Skeletal muscle tissue (tissue), 4 donors: ENCODE results near the gene VAT1. TPM values are rescaled to one million over a fixed set of nuclear protein-coding genes. Genes with fewer than 3 reads are reported as not detected.

Experiments used
- H3K27ac ChIP-seq: one replicate; pipeline ENCODE4 v1.7.0; 2013; ENCODE audit warnings: mild to moderate bottlenecking, low read depth, low read length, inconsistent platforms
- H3K27me3 ChIP-seq, 3 donors: one replicate each; pipeline ENCODE4 v1.7.0; 2013; ENCODE audit warnings: low read length in 3 of 3; ENCODE audit not compliant: control insufficient read depth in 3 of 3, insufficient read depth in 3 of 3
- H3K36me3 ChIP-seq, 3 donors: one replicate each; pipeline ENCODE4 v1.7.0; 2013; ENCODE audit warnings: low read length in 3 of 3; ENCODE audit not compliant: control insufficient read depth in 3 of 3, insufficient read depth in 3 of 3
- H3K4me1 ChIP-seq, 3 donors: one replicate each; pipeline ENCODE4 v1.7.0; 2013; ENCODE audit warnings: low read length in 3 of 3, mild to moderate bottlenecking in 3 of 3; ENCODE audit not compliant: control insufficient read depth in 3 of 3, insufficient read depth in 3 of 3
- H3K4me3 ChIP-seq, 3 donors: one replicate each; pipeline ENCODE4 v1.7.0; 2013; ENCODE audit warnings: low read length in 3 of 3
- H3K9ac ChIP-seq, 3 donors: one replicate each; pipeline ENCODE4 v1.7.0; 2013; ENCODE audit warnings: low read length in 3 of 3, mild to moderate bottlenecking in 3 of 3, moderate library complexity in 2 of 3, low read depth in 1 of 3
- H3K9me3 ChIP-seq, 3 donors: one replicate each; pipeline ENCODE4 v1.7.0; 2013; ENCODE audit warnings: low read length in 3 of 3; ENCODE audit not compliant: control insufficient read depth in 3 of 3
- total RNA-seq: library from RNA; depleted of rRNA; stranded (reverse); fragments of >200 nt; gene quantifications from one replicate; pipeline ENCODE4 v1.2.3, GENCODE V29; 2014
- donor health status: Osteomylitis.

VAT1 gene
- total RNA-seq, 1 donor from 2014 or later = 40.2 TPM

- Histone ChIP-seq H3K36me3 (peaks cover 31 to 49% (median 45%) of the 10 kb centered on the region in 3 donors), H3K9ac (no peak overlapping the region)
These were observed 29.3 kb downstream of the VAT1 start for GRCh38 chr17:42992872-42993271.

GRCh38 chr17:42991471-42991870 lies 30.7 kb downstream of the VAT1 start:
- no peak overlapping the region for H3K4me3 ChIP-seq
- no peak overlapping the region for H3K27ac ChIP-seq
- H3K27me3 ChIP-seq = no peaks in the 10 kb centered on the region
- H3K4me1 ChIP-seq = no peaks in the 10 kb centered on the region
- peaks cover 39 to 61% (median 54%) of the 10 kb centered on the region in 3 donors for H3K36me3 ChIP-seq
- no peak overlapping the region for H3K9ac ChIP-seq
- H3K9me3 ChIP-seq = no peaks in the 10 kb centered on the region

More at GRCh38 chr17:42992872-42993271, 29.3 kb downstream of the VAT1 start:
- H3K27ac ChIP-seq = no peak overlapping the region
- no peaks in the 10 kb centered on the region for H3K9me3 ChIP-seq
- H3K4me1 ChIP-seq = no peaks in the 10 kb centered on the region
- H3K4me3 ChIP-seq = no peak overlapping the region
- H3K27me3 ChIP-seq = no peaks in the 10 kb centered on the region

GRCh38 chr17:42989726-42990652 lies 32.2 kb downstream of the VAT1 start:
- no peak overlapping the region for H3K9ac ChIP-seq
- peaks cover 39 to 69% (median 62%) of the 10 kb centered on the region in 3 donors for H3K36me3 ChIP-seq
- H3K27ac ChIP-seq = no peak overlapping the region

DNA sequence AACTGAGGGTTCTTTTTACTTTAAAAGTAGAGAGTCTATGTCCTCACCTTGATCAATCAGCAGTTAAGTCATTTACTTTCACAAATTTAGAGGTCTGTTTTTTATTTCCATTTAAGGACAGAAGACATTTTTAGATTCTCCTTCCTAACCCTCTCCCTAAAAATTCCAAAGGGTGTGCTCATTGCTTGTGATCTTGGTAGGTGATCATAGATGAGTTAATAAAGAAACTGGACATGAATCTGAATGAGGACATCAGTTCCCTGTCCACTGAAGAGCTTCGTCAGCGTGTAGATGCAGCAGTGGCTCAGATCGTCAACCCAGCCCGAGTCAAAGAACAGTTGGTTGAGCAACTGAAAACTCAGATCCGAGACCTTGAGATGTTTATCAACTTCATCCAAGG lies 33.0 kb downstream of the VAT1 start:
- Histone ChIP-seq H3K9ac (no peak overlapping the region), H3K27ac (no peak overlapping the region), H3K36me3 (peaks cover 39 to 66% (median 64%) of the 10 kb centered on the region in 3 donors), H3K27me3 (no peaks in the 10 kb centered on the region), H3K4me1 (no peaks in the 10 kb centered on the region), H3K4me3 (no peak overlapping the region), H3K9me3 (no peaks in the 10 kb centered on the region)

More at GRCh38 chr17:42989726-42990652, 32.2 kb downstream of the VAT1 start:
- H3K9me3 ChIP-seq = no peaks in the 10 kb centered on the region
- no peaks in the 10 kb centered on the region for H3K4me1 ChIP-seq
- H3K27me3 ChIP-seq = no peaks in the 10 kb centered on the region
- H3K4me3 ChIP-seq = no peak overlapping the region

- H3K4me1 ChIP-seq = peaks cover 13 to 16% (median 13%) of the 10 kb centered on the region in 3 donors
- peaks cover 20 to 43% (median 38%) of the 10 kb centered on the region in 3 donors for H3K36me3 ChIP-seq
- H3K9ac ChIP-seq = no peak overlapping the region
- no peak overlapping the region for H3K4me3 ChIP-seq
- no peak overlapping the region for H3K27ac ChIP-seq
- H3K27me3 ChIP-seq = no peaks in the 10 kb centered on the region
- no peaks in the 10 kb centered on the region for H3K9me3 ChIP-seq
These were observed 37.0 kb downstream of the VAT1 start for GRCh38 chr17:42985225-42985624.

DNA sequence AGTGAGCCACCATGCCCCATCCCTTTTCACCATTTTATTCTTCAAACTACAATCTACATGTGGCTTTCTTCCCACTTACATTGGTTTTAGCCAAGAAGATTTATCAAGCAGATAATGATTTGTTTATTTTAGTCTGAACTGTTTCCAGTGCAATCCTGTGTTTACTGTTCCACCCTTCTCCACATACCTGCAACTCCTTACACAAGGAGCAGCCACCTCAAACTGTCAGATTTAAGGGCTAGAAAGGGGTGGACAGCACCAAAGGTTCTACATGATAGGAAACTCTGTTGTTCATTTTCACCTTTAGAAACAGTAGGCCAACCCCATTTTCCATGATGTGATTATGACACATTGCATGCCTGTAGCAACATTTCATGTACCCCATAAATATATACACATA lies 39.9 kb downstream of the VAT1 start:
- no peak overlapping the region for H3K4me3 ChIP-seq
- H3K27ac ChIP-seq = no peak overlapping the region
- H3K36me3 ChIP-seq = peaks cover 3 to 17% (median 16%) of the 10 kb centered on the region in 3 donors
- H3K9ac ChIP-seq = no peak overlapping the region
- H3K4me1 ChIP-seq = peaks cover 26 to 30% (median 27%) of the 10 kb centered on the region in 3 donors
- no peaks in the 10 kb centered on the region for H3K9me3 ChIP-seq
- no peaks in the 10 kb centered on the region for H3K27me3 ChIP-seq

- peak overlapping the region; percentile 77 to 90 (median 83) for H3K9ac ChIP-seq
- H3K4me1 ChIP-seq = peaks cover 27 to 36% (median 28%) of the 10 kb centered on the region in 3 donors
- peaks cover 0 to 9% (median 9%) of the 10 kb centered on the region in 3 donors for H3K36me3 ChIP-seq
- H3K4me3 ChIP-seq = peak overlapping the region; percentile 90 to 96 (median 94)
- H3K9me3 ChIP-seq = no peaks in the 10 kb centered on the region
- H3K27ac ChIP-seq = peak overlapping the region; percentile 95
- H3K27me3 ChIP-seq = no peaks in the 10 kb centered on the region
These were observed 41.3 kb downstream of the VAT1 start for GRCh38 chr17:42980766-42981397.

DNA sequence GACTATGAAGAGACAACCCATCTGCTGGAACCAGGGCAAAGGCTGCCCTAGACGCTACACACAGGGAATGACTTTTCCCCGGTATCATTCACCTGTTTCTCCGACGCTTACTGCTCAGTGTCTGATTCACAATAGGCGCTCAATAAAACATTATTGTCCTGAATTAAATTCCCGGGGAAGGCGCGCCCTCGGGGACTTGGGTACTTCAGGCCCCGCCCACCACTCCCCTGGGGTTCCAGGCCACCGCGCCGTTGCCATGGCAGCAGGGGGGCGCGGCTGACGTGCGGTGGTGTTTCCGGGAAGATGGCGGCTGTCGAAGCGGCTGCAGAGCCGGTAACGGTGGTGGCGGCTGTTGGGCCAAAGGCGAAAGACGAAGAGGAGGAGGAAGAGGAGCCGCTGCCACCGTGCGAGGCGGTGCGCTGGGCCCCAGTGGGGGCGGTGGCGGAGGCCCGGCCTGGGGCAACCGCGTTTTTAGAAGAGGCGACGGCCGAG lies 41.9 kb downstream of the VAT1 start, which contains the start of gene RUNDC1:
RUNDC1 (plus strand) TSS at position 292 of the 492 bp plus-strand sequence; CDS start at position 304, 12 bp downstream.
- Histone ChIP-seq H3K9ac (peak within 1 kb of the TSS; percentile 83 to 96 (median 90)), H3K4me1 (peaks cover 28 to 42% (median 33%) of the 10 kb centered on the region in 3 donors), H3K9me3 (no peaks in the 10 kb centered on the region), H3K27ac (peak within 1 kb of the TSS; percentile 95), H3K27me3 (no peaks in the 10 kb centered on the region), H3K4me3 (peak within 1 kb of the TSS; percentile 90 to 96 (median 94)), H3K36me3 (peaks cover 0 to 6% (median 5%) of the 10 kb centered on the region in 3 donors)

GRCh38 chr17:42979511-42980273 lies 42.5 kb downstream of the VAT1 start, which contains the start of gene PTGES3L:
Gene PTGES3L, minus strand, starts transcription at chr17:42980080. Its CDS starts 27 bp downstream, at chr17:42980053.
- no peaks in the 10 kb centered on the region for H3K27me3 ChIP-seq
- no peaks in the 10 kb centered on the region for H3K36me3 ChIP-seq
- H3K9me3 ChIP-seq = no peaks in the 10 kb centered on the region
- peak within 1 kb of the TSS; percentile 90 to 96 (median 94) for H3K4me3 ChIP-seq
- peaks cover 33 to 48% (median 38%) of the 10 kb centered on the region in 3 donors for H3K4me1 ChIP-seq
- H3K9ac ChIP-seq = peak within 1 kb of the TSS; percentile 83 to 96 (median 90)
- peak within 1 kb of the TSS; percentile 95 for H3K27ac ChIP-seq
